AG04450 (cell line): Measurements from ENCODE around the gene TMUB1. TPM values are rescaled to one million over a fixed set of nuclear protein-coding genes. Genes with fewer than 3 reads are reported as not detected.
A peak's percentile ranks its signal among the peaks of the same experiment; 100 is the strongest.

Experiments used
- CTCF ChIA-PET: fragments of 300-600, 350-600 bp; formaldehyde crosslinking; extraction: SDS; loops from one replicate; lab custom pipeline; 2022; ENCODE audit warnings: antibody characterized with exemption, inconsistent platforms; lab: Charles Lee
- POLR2A ChIA-PET: fragments of 350-600 bp; formaldehyde crosslinking; extraction: SDS; loops from one replicate; lab custom pipeline; 2021; ENCODE audit warnings: antibody characterized with exemption, inconsistent platforms; lab: Yijun Ruan, JAX
- DNase-seq: peaks from one replicate; pipeline ENCODE4 v3.0.0-alpha.2; 2011; ENCODE audit warnings: low read depth, low spot score
- H3K27ac ChIP-seq: one replicate; pipeline ENCODE4 v1.5.1; 2012; ENCODE audit warnings: low read depth, low read length, control low read depth
- H3K27me3 ChIP-seq: one replicate; pipeline ENCODE4 v1.6.0; 2012; ENCODE audit warnings: low read length; ENCODE audit not compliant: control insufficient read depth, insufficient read depth
- H3K4me3 ChIP-seq: 2 replicates; pipeline ENCODE4 v1.5.1; 2011; ENCODE audit warnings: mild to moderate bottlenecking, low read depth, low read length, control low read depth
- H3K9me3 ChIP-seq: 2 replicates; pipeline ENCODE4 v1.5.1; 2012; ENCODE audit warnings: low read length; ENCODE audit not compliant: control insufficient read depth, insufficient read depth
- CTCF ChIP-seq: IDR thresholded peaks from 2 replicates; pipeline ENCODE4 v1.5.1; 2011; ENCODE audit warnings: low read depth, low read length, control low read depth, inconsistent platforms
- polyA plus RNA-seq: library from polyadenylated mRNA; depleted of rRNA; stranded (reverse); fragments of >200 nt; gene quantifications from 2 replicates; pipeline ENCODE4 v1.2.3, GENCODE V29; 2011

Gene TMUB1
- polyA plus RNA-seq, 1 experiment = 9.7 TPM

GRCh38 chr7:151081170-151082101 is 1.9 kb downstream of the TMUB1 start:
- H3K27me3 ChIP-seq = no peaks in the 10 kb centered on the region
- H3K9me3 ChIP-seq = peaks cover 3% of the 10 kb centered on the region; the same call in 1 of the 2 replicates
- ChIA-PET POLR2A (interaction anchor here (0.6 to 1.6 kb wide), 9 partner anchors 10 to 53 kb away, joined by 3 to 9 read pairs (median 6); partner anchors contain the start of gene CDK5), CTCF (interaction anchor here (1.0 kb wide), 1 partner anchor 10 kb away, joined by 3 read pairs; no protein-coding TSS in a partner anchor)
- TF ChIP-seq CTCF = no peak
- no peak for DNase-seq
- peak overlapping the region; percentile 74 for H3K4me3 ChIP-seq
- H3K27ac ChIP-seq = peak overlapping the region; percentile 61

- H3K27me3 ChIP-seq = no peaks in the 10 kb centered on the region
- POLR2A ChIA-PET = interaction anchor here (0.6 to 1.6 kb wide), 9 partner anchors 9 to 52 kb away, joined by 3 to 9 read pairs (median 6); partner anchors contain the start of gene CDK5
- peaks cover 3% of the 10 kb centered on the region; the same call in 1 of the 2 replicates for H3K9me3 ChIP-seq
- CTCF ChIA-PET = interaction anchor here (0.7 to 1.0 kb wide), 2 partner anchors 10 to 133 kb away, joined by 3 read pairs; no protein-coding TSS in a partner anchor
- peak; percentile 69 for DNase-seq
- peak within 1 kb of the TSS; percentile 61 for H3K27ac ChIP-seq
- peak within 1 kb of the TSS; percentile 90 for H3K4me3 ChIP-seq
- TF ChIP-seq CTCF = no peak
Measured at GRCh38 chr7:151080522-151081169, 2.6 kb downstream of the TMUB1 start, which contains the start of gene FASTK. Gene FASTK, minus strand, starts transcription at chr7:151080809. Its CDS starts 43 bp downstream, at chr7:151080766.

GRCh38 chr7:151080067-151080521 is 3.2 kb downstream of the TMUB1 start:
- peak overlapping the region; percentile 90 for H3K4me3 ChIP-seq
- H3K27ac ChIP-seq = peak overlapping the region; percentile 61
- H3K9me3 ChIP-seq = peaks cover 3% of the 10 kb centered on the region; the same call in 1 of the 2 replicates
- CTCF ChIA-PET = interaction anchor here (0.7 to 1.0 kb wide), 2 partner anchors 11 to 133 kb away, joined by 3 read pairs; no protein-coding TSS in a partner anchor
- POLR2A ChIA-PET = interaction anchor here (1.0 to 1.6 kb wide), 7 partner anchors 8 to 30 kb away, joined by 3 to 9 read pairs (median 6); partner anchors contain the start of gene CDK5
- TF ChIP-seq CTCF = no peak
- DNase-seq = no peak
- H3K27me3 ChIP-seq = no peaks in the 10 kb centered on the region

- H3K4me3 ChIP-seq = peak overlapping the region; percentile 90
- peak overlapping the region; percentile 11 for H3K27ac ChIP-seq
- H3K27me3 ChIP-seq = no peaks in the 10 kb centered on the region
- no peak for TF ChIP-seq CTCF
- DNase-seq = no peak
- CTCF ChIA-PET = no interaction called here
- peaks cover 3% of the 10 kb centered on the region; the same call in 1 of the 2 replicates for H3K9me3 ChIP-seq
- POLR2A ChIA-PET = no interaction called here
Measured at GRCh38 chr7:151079199-151079910, 3.9 kb downstream of the TMUB1 start.
